GM19043 (cell line): ENCODE results near the gene PMM2.

Experiments used
- ATAC-seq: cut with Tn5 transposase; IDR thresholded peaks from one replicate; pipeline ENCODE4 v1.9.1; 2021; ENCODE audit warnings: low read depth; ENCODE audit not compliant: unreplicated experiment

Gene PMM2

GRCh38 chr16:8849411-8850011, 51.9 kb downstream of the PMM2 start:
- no peak for ATAC-seq

GRCh38 chr16:8850279-8850885, 52.7 kb downstream of the PMM2 start:
- ATAC-seq: no peak

DNA sequence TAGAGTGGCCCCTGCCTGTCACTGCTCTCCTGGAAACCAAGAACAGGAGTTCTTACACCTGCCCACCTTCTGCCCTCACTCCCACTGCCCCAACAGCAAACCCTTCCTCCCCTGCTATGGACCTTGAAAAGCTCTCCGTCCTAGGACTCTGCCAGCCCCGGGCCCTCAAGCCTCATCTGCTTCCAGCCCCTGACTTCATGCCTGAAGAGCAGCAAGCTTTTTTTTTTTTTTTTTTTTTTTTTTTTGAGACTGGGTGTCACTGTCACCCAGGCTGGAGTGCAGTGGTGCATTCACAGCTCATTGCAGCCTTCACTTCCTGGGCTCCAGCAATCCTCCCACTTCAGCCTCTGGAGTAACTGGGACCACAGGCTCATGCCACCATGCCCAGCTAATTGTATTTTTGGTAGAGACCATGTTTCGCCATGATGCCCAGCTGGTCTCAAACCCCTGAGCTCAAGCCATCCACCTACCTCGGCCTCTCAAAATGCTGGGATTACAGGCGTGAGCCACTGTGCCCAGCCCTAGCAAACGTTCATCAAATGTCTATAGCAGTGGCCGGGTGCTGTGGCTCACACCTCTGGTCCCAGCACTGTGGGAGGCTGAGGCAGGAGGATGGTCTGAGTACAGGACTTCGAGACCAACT, 54.2 kb downstream of the PMM2 start:
- ATAC-seq: no peak

DNA sequence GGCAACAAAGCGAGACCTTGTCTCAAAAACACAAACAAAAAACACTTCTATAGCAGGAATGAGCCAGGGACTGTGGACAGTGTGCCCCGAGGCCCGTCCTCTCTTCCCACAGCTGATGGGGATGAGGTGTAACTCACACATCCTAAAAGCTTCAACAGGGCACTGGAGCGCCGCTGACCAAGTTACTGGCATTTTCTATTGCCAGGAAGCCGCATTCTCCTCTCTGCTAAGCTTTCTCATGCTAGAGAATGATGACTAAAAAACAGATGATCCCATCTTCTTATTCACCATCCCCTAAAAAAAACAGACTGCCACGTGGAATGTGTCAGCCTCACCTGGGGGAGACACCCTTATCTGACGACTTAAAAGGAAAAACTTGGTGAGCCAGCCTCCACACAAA, 54.9 kb downstream of the PMM2 start:
- ATAC-seq: no peak

DNA sequence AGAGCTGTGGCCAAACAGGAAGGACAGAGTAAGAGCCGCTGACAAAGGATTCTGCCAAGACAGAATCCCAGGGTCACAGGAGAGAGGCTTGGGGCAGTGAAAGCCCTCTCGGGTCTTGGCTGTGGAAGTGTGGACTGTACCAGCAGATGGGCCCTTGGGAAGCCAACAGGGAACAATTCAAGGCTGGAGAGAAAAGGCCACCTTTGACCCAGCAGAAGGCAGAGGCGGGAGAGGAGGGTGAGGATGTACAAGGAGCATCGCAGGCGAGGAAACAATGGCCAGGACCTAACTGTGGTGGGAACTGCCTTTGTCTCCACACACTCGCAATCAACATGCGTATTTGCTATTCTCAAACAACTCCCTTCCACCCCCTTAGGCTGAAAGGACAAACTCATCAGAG, 55.5 kb downstream of the PMM2 start:
- no peak for ATAC-seq

- ATAC-seq: no peak
Measured at GRCh38 chr16:8853611-8854010, 56.0 kb downstream of the PMM2 start.

GRCh38 chr16:8854298-8854948, 56.8 kb downstream of the PMM2 start:
- no peak for ATAC-seq

DNA sequence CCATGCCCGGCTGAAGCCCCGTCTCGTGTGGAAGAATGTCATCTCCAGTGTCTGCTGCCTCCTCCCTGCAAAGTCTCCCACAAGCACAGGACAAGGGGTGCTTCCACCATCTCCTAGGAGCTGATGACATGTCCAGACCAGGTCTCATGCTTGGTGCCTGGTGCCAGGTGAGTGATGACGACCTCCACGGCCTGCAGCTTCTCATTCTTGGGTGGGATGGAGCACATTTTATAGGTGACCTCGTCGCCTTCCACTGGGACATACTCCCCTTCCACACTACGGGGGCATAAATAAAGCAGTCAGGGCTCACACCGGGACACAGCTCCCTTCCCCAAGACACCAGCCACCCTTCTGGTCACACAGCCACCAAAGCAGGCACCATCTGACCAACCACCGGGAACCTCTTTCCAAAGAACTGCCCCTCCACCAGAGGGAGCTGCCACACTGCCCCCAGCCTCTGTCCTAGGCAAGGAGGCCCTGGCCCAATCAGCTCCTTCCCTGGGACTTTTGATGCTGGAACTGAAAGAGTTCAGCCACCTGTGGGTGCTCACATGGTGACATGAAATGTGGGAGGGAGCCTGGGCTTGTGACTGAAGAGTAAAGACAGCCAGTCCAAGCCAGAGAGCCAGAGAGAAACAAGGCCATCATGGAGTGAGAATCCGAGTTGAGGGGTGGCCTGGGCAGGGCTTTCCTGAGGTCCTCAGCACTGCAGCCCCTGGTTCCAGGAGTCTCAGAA, 57.6 kb downstream of the PMM2 start:
- ATAC-seq: no peak

DNA sequence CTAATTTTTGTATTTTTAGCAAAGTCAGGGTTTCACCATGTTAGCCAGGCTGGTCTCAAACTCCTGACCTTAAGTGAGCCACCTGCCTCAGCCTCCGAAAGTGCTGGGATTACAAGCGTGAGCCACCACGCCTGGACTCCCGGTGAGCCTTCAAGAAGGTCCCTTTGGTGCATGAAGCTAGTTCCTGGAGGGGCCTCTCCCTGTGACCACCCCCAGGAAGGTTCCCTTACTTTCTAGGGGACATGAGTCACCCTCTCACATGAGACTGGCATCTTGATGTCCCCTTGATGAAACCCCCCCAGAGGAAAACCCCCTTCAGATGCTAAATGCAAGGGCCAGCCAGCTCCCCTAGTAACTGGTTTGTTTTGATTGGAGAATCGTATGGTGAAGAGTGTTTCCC, 58.3 kb downstream of the PMM2 start:
- ATAC-seq: no peak

- ATAC-seq: no peak
Measured at GRCh38 chr16:8858994-8859912, 61.6 kb downstream of the PMM2 start.

GRCh38 chr16:8859913-8860881, 62.6 kb downstream of the PMM2 start:
- ATAC-seq: no peak

DNA sequence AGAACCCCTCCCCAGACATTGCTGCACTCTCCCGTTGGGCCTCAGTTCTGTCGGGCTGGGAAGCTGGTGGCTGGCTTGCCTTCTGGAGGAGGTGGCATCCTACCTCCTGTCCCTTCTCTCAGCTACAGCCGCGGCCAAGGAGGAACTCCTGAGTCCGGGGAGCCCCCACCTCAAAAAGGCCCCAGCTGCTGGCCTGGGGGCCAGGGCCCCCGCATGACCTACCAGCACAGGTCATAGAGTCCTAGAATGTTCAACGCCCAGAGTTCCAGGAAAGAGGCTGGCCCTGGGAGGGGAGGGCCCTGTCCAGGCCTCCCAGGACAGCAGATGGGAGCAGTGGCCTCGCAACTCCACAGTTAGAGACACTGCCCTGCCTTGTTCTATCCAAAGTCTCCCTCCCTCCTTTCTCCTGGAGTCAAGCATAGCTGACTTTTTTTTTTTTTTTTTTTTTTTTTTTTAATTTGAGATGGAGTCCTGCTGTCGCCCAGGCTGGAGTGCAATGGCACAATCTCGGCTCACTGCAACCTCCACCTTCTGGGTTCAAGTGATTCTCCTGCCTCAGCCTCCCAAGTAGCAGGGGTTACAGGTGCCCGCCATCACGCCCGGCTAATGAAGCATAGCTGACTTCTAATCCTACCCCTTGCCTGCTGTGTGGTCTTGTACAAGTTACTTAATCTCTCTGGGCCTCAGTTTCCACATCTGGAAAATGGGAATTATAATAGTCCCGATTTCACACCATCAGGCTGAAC, 64.1 kb downstream of the PMM2 start:
- ATAC-seq: no peak

DNA sequence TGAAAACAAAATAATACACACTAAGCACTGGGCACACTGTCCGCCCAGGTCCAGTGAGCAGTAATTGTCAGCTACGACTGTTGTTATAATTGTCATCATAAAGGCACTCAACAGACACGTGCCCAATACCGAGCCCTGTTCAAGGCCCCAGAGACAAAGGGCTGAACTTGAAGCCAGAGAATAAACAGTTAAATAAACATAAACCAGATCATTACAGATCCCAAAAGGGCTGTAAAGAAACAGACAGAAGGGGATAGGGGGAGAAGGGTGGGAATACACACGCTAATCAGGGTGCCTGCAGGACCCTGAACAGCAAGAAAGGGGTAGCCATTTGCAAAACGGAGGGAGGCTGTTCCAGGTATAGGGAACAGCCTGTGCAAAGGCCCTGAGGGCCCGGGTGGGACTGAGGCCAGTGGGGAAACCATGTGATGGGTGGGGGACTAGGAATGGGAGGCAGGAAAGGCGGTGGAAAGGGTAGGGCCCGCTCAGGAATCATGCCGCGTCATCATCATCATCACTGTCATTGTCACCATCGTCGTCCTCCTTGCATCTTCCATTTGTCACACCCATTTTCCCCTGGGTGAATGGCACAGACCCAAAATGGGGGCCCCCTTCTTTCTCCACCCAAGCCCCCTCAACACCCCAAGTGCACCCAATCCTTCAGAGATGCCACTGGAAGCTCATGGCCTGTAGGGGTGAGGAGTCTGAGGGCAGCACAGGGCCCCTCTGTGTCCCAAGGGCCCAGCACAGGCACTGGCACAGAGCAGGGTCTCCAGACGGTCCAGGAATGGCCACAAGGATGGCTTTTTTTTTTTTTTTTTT, 64.9 kb downstream of the PMM2 start:
- ATAC-seq: no peak

DNA sequence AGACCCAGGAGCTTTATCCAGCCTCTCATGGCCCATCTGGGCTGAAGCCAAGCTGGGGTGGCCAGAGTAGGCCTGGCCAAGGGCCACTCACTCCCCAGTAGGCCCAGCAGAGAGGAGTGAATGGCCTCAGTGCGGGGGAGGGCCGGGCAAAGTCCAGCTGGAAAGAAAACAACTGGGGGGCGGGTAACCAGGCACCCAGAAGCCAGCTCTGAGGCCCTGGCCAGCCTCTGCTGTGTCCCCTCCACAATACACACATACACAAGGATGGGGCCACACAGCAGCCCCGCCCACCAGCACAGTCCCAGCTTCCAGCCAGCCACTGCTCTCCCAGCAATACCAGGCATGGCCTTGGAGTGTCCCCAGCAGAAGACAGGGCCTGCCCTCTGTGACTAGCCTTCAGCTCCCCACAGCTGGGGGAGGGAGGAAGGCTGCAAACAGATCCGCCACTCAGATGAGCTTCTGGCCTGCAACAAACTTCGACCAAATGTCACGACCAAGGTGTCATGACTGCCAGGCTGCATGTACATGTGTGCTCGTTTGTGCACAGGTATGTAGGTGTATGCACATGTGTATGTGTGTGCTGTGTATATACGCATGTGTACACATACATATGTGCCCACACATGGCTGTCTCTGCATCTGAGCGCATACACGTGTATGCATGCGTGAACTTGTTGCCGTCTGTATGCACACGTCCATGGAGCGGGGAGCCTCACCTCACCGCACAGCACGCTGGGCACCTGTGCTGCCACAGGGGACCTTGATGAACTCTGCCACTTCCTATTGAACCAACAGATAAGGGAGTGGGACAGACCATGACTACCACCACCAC, 66.2 kb downstream of the PMM2 start:
- ATAC-seq: no peak

GRCh38 chr16:8864480-8865110, 67.0 kb downstream of the PMM2 start:
- no peak for ATAC-seq
